Nephron progenitor cell (in vitro differentiated cells): ENCODE results near the gene TP73.

Experiments
- DNase-seq: peaks from one replicate; pipeline ENCODE4 v3.0.0; 2021
- H3K27ac Mint-ChIP-seq: 2 replicates; pipeline ENCODE4 v1.8.0; 2021; ENCODE audit warnings: mild to moderate bottlenecking, moderate library complexity, mixed read lengths
- H3K27me3 Mint-ChIP-seq: 2 replicates; pipeline ENCODE4 v1.8.0; 2021; ENCODE audit warnings: mild to moderate bottlenecking, low read depth, mixed read lengths; ENCODE audit not compliant: poor library complexity
- H3K36me3 Mint-ChIP-seq: 2 replicates; pipeline ENCODE4 v1.8.0; 2021; ENCODE audit warnings: low read depth, mixed read lengths
- H3K4me1 Mint-ChIP-seq: 2 replicates; pipeline ENCODE4 v1.8.0; 2021; ENCODE audit warnings: mixed read lengths
- H3K4me3 Mint-ChIP-seq: 2 replicates; pipeline ENCODE4 v1.8.0; 2021; ENCODE audit warnings: mild to moderate bottlenecking, moderate library complexity, mixed read lengths
- H3K9me3 Mint-ChIP-seq: 2 replicates; pipeline ENCODE4 v1.8.0; 2021; ENCODE audit warnings: mild to moderate bottlenecking, moderate library complexity, mixed read lengths
- TF ChIP-seq, protein P1 (sequence below): fragments of 200-600 bp; sonication (generic); IDR thresholded peaks from 2 replicates; pipeline ENCODE4 v1.5.0; 2021; ENCODE audit warnings: antibody characterized with exemption

TP73 gene

GRCh38 chr1:3663999-3664699 lies 11.8 kb downstream of the TP73 start:
- no peak overlapping the region for H3K4me3 Mint-ChIP-seq
- no peak for DNase-seq
- peaks cover 21% of the 10 kb centered on the region for H3K27me3 Mint-ChIP-seq
- TF ChIP-seq, protein P1, sequence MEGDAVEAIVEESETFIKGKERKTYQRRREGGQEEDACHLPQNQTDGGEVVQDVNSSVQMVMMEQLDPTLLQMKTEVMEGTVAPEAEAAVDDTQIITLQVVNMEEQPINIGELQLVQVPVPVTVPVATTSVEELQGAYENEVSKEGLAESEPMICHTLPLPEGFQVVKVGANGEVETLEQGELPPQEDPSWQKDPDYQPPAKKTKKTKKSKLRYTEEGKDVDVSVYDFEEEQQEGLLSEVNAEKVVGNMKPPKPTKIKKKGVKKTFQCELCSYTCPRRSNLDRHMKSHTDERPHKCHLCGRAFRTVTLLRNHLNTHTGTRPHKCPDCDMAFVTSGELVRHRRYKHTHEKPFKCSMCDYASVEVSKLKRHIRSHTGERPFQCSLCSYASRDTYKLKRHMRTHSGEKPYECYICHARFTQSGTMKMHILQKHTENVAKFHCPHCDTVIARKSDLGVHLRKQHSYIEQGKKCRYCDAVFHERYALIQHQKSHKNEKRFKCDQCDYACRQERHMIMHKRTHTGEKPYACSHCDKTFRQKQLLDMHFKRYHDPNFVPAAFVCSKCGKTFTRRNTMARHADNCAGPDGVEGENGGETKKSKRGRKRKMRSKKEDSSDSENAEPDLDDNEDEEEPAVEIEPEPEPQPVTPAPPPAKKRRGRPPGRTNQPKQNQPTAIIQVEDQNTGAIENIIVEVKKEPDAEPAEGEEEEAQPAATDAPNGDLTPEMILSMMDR: no peak
- no peaks in the 10 kb centered on the region for H3K9me3 Mint-ChIP-seq
- no peak overlapping the region for H3K27ac Mint-ChIP-seq
- peaks cover 36% of the 10 kb centered on the region for H3K4me1 Mint-ChIP-seq
- no peaks in the 10 kb centered on the region for H3K36me3 Mint-ChIP-seq

DNA sequence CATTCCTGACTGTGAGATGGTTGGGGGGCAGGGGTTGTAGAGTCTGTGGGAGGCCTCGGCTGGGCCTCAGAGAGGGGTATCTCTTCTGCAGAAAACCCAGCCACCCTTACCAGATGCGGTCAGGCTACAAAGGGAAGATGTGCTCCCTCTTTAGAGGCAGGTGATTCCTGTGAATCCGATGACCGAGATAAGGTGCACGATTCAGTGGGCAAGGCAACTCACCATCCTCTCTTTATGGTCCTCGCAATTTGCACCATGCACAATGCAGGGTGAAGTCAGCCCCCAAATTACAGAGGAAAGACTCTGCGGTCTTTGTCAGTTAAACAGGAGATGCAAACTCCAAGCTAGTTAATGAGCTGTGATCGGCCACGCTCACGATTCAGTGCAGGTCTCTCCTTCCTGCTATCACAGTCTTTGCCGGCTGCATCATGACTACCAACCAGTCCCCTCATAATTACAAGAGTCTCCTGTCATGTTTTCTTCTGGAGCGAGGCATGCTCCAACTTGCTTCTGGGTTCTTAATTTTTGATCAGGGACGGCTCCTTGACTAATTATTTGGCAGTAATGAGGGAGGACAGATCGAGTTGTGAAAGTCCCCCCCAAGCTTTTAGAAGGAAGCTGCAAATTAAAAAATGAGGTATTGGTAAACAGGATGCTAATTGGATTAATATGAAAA lies 12.5 kb downstream of the TP73 start:
- H3K27me3 Mint-ChIP-seq: peaks cover 22% of the 10 kb centered on the region
- peaks cover 33% of the 10 kb centered on the region for H3K4me1 Mint-ChIP-seq
- DNase-seq: no peak
- TF ChIP-seq, protein P1: no peak
- no peaks in the 10 kb centered on the region for H3K36me3 Mint-ChIP-seq
- H3K27ac Mint-ChIP-seq: no peak overlapping the region
- no peak overlapping the region for H3K4me3 Mint-ChIP-seq
- no peaks in the 10 kb centered on the region for H3K9me3 Mint-ChIP-seq

DNA sequence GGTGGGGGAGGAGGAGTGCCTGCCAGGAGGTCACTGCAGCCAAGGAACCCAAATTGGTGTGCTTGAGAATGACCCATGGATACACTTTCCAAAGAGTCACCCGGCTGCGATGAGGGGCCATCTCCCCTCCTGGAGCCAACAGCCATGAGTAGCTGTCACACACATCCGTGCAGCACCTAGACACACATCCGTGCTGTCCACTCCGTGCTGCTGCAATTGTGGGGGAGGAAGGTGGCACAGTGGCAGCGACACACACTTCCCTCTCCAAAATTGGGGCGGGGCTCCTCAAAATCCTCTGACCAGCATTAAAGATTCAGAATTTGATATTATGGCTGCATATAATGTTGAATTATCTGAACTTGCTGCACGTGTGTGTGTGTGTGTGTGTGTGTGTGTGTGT lies 15.8 kb downstream of the TP73 start:
- no peak overlapping the region for H3K27ac Mint-ChIP-seq
- TF ChIP-seq, protein P1: no peak
- DNase-seq: no peak

GRCh38 chr1:3668585-3669300 lies 16.4 kb downstream of the TP73 start:
- H3K4me1 Mint-ChIP-seq: peaks cover 55% of the 10 kb centered on the region
- H3K27me3 Mint-ChIP-seq: peaks cover 47% of the 10 kb centered on the region
- H3K36me3 Mint-ChIP-seq: no peaks in the 10 kb centered on the region
- H3K27ac Mint-ChIP-seq: peak overlapping the region; percentile 38
- H3K4me3 Mint-ChIP-seq: no peak overlapping the region
- DNase-seq: peak; percentile 64
- H3K9me3 Mint-ChIP-seq: no peaks in the 10 kb centered on the region
- TF ChIP-seq, protein P1: no peak

More for the DNA sequence above, 15.8 kb downstream of the TP73 start:
- Mint-ChIP-seq H3K36me3 (no peaks in the 10 kb centered on the region), H3K27me3 (peaks cover 44% of the 10 kb centered on the region), H3K4me3 (no peak overlapping the region), H3K4me1 (peaks cover 49% of the 10 kb centered on the region), H3K9me3 (no peaks in the 10 kb centered on the region)

DNA sequence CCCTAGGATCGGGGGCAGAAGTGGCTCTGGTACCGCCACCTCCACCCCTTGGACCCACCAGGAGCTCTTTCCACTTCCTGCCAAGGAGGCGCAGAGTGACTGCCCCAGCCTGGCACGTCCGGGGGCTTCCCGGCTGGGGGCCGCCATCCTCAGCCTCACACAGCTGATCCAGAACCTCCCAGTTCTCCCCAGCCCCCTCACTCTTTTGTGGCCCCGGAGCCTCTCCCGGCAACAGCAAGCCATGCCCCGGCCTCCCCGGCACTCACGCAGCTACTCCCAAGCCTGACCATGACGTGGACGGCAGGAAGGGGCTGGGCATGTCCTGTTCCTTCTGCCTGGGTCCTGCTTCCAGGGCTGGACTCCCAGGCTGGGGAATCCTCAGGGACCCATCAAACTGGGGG lies 17.1 kb downstream of the TP73 start:
- peaks cover 49% of the 10 kb centered on the region for H3K27me3 Mint-ChIP-seq
- no peaks in the 10 kb centered on the region for H3K36me3 Mint-ChIP-seq
- H3K4me3 Mint-ChIP-seq: no peak overlapping the region
- no peak overlapping the region for H3K27ac Mint-ChIP-seq
- peaks cover 54% of the 10 kb centered on the region for H3K4me1 Mint-ChIP-seq
- no peak for DNase-seq
- H3K9me3 Mint-ChIP-seq: no peaks in the 10 kb centered on the region
- TF ChIP-seq, protein P1: no peak
